Caco-2 (cell line): ENCODE results near the gene IGF1. TPM values are rescaled to one million over a fixed set of nuclear protein-coding genes. Genes with fewer than 3 reads are reported as not detected.

Source experiments
- BruUV-seq: library from RNA; stranded (reverse); fragments of 400-500 nt; replicated peaks from 2 replicates; lab custom pipeline; 2021; lab: Mats Ljungman, UMichigan
- CTCF ChIA-PET: fragments of 300-600 bp; sonication (Branson Sonifier 250); formaldehyde crosslinking; loops from one replicate; lab custom pipeline; 2022; ENCODE audit warnings: antibody characterized with exemption; lab: Charles Lee
- POLR2A ChIA-PET: fragments of 300-600 bp; sonication (Branson Sonifier 250); formaldehyde crosslinking; loops from one replicate; lab custom pipeline; 2022; ENCODE audit warnings: antibody characterized with exemption; lab: Charles Lee
- DNase-seq, 2 experiments: peaks; one replicate each; pipeline versions ENCODE4 v3.0.0 to v3.0.0-alpha.2; 2020 to 2022
- H3K27me3 ChIP-seq: replicated peaks from 2 replicates; pipeline ENCODE4 v1.6.0; 2011; ENCODE audit warnings: low read length; ENCODE audit not compliant: control insufficient read depth, insufficient read depth
- H3K36me3 ChIP-seq: 2 replicates; pipeline ENCODE4 v1.5.1; 2011; ENCODE audit warnings: low read length; ENCODE audit not compliant: control insufficient read depth, insufficient read depth
- H3K4me1 ChIP-seq: fragments of 250-450 bp; sonication (Bioruptor Pico); 2 replicates; pipeline ENCODE4 v1.5.1; 2020; ENCODE audit warnings: mild to moderate bottlenecking
- H3K4me3 ChIP-seq: 2 replicates; pipeline ENCODE4 v1.5.1; 2011; ENCODE audit warnings: low read depth, mild to moderate bottlenecking, control low read depth, low read length
- H3K9me3 ChIP-seq: fragments of 250-450 bp; sonication (Bioruptor Pico); 2 replicates; pipeline ENCODE4 v1.5.1; 2020; ENCODE audit warnings: mild to moderate bottlenecking, moderate library complexity
- H3K27ac Mint-ChIP-seq: one replicate; pipeline ENCODE4 v1.8.0; 2022; ENCODE audit warnings: mixed read lengths; ENCODE audit not compliant: unreplicated experiment
- H3K27me3 Mint-ChIP-seq: one replicate; pipeline ENCODE4 v1.8.0; 2022; ENCODE audit warnings: mixed read lengths; ENCODE audit not compliant: insufficient read depth, unreplicated experiment
- H3K36me3 Mint-ChIP-seq: one replicate; pipeline ENCODE4 v1.8.0; 2022; ENCODE audit warnings: mild to moderate bottlenecking, mixed read lengths; ENCODE audit not compliant: insufficient read depth, unreplicated experiment
- H3K4me1 Mint-ChIP-seq: one replicate; pipeline ENCODE4 v1.8.0; 2022; ENCODE audit warnings: low read depth, mixed read lengths; ENCODE audit not compliant: unreplicated experiment
- H3K4me3 Mint-ChIP-seq: one replicate; pipeline ENCODE4 v1.8.0; 2022; ENCODE audit warnings: mild to moderate bottlenecking, moderate library complexity, mixed read lengths; ENCODE audit not compliant: unreplicated experiment
- H3K9me3 Mint-ChIP-seq: one replicate; pipeline ENCODE4 v1.8.0; 2022; ENCODE audit warnings: mixed read lengths; ENCODE audit not compliant: unreplicated experiment
- CTCF ChIP-seq, 2 experiments: fragments of 200-600 bp in 1 of 2; IDR thresholded peaks; 1 replicate in 1 of 2; 2 replicates in 1 of 2; pipeline versions ENCODE4 v1.5.1 to v1.8.0; 2011 to 2022; ENCODE audit warnings: antibody characterized with exemption in 1 of 2, control low read depth in 1 of 2, inconsistent platforms in 1 of 2, low read depth in 1 of 2, low read length in 1 of 2, mild to moderate bottlenecking in 1 of 2, moderate library complexity in 1 of 2; ENCODE audit not compliant: insufficient read depth in 1 of 2, severe bottlenecking in 1 of 2, unreplicated experiment in 1 of 2
- intact Hi-C: fragments of 100-400 bp; cut with micrococcal nuclease; formaldehyde crosslinking; loops from one replicate; pipeline ENCODE4 v1.10.0; 2022; ENCODE audit not compliant: unreplicated experiment
- total RNA-seq: library from RNA; stranded (reverse); gene quantifications from 2 replicates; pipeline ENCODE4 v1.2.3, GENCODE V29; 2022

IGF1 gene
- total RNA-seq, 1 experiment from 2014 or later, result 2.3 TPM

GRCh38 chr12:102472496-102472895 lies 7.9 kb downstream of the IGF1 start:
- DNase-seq, result no peak
- no TSS peak for BruUV-seq
- no peaks in the 10 kb centered on the region for H3K27me3 Mint-ChIP-seq
- no peak overlapping the region for H3K4me3 Mint-ChIP-seq
- H3K27ac Mint-ChIP-seq, result no peak overlapping the region
- no peaks in the 10 kb centered on the region for H3K9me3 Mint-ChIP-seq
- ChIA-PET CTCF (no interaction called here), POLR2A (no interaction called here)
- Histone ChIP-seq H3K27me3 (no peaks in the 10 kb centered on the region), H3K9me3 (no peaks in the 10 kb centered on the region), H3K4me3 (no peak overlapping the region), H3K36me3 (no peaks in the 10 kb centered on the region), H3K4me1 (peaks cover 15% of the 10 kb centered on the region; the same call in 1 of the 2 replicates)
- intact Hi-C loops, result no loop called here
- H3K4me1 Mint-ChIP-seq, result peaks cover 6% of the 10 kb centered on the region
- no peaks in the 10 kb centered on the region for H3K36me3 Mint-ChIP-seq
- no peak for TF ChIP-seq CTCF (IDR thresholded peaks at IDR 0.05; ENCODE audit: insufficient read depth in 1 of 2, low read depth in 1 of 2, low read length in 1 of 2, severe bottlenecking in 1 of 2, unreplicated experiment in 1 of 2)

GRCh38 chr12:102471556-102471955 lies 8.8 kb downstream of the IGF1 start:
- Mint-ChIP-seq H3K27ac (no peak overlapping the region), H3K27me3 (no peaks in the 10 kb centered on the region), H3K4me1 (peaks cover 6% of the 10 kb centered on the region), H3K9me3 (no peaks in the 10 kb centered on the region), H3K4me3 (no peak overlapping the region), H3K36me3 (no peaks in the 10 kb centered on the region)
- no peak for TF ChIP-seq CTCF (IDR thresholded peaks at IDR 0.05; ENCODE audit: insufficient read depth in 1 of 2, low read depth in 1 of 2, low read length in 1 of 2, severe bottlenecking in 1 of 2, unreplicated experiment in 1 of 2)
- no peak for DNase-seq
- intact Hi-C loops, result no loop called here
- H3K27me3 ChIP-seq, result no peaks in the 10 kb centered on the region
- CTCF ChIA-PET, result interaction anchor here (1.0 kb wide), 1 partner anchor 33 kb away, joined by 3 read pairs; no protein-coding TSS in a partner anchor
- H3K4me1 ChIP-seq, result peaks cover 15% of the 10 kb centered on the region; the same call in 1 of the 2 replicates
- H3K9me3 ChIP-seq, result no peaks in the 10 kb centered on the region
- no TSS peak for BruUV-seq
- H3K36me3 ChIP-seq, result no peaks in the 10 kb centered on the region
- no peak overlapping the region for H3K4me3 ChIP-seq
- POLR2A ChIA-PET, result no interaction called here

- Mint-ChIP-seq H3K27me3 (no peaks in the 10 kb centered on the region), H3K9me3 (no peaks in the 10 kb centered on the region), H3K4me1 (peaks cover 6% of the 10 kb centered on the region), H3K27ac (no peak overlapping the region), H3K4me3 (no peak overlapping the region), H3K36me3 (no peaks in the 10 kb centered on the region)
- CTCF ChIA-PET, result interaction anchor here (1.0 kb wide), 1 partner anchor 33 kb away, joined by 3 read pairs; no protein-coding TSS in a partner anchor
- POLR2A ChIA-PET, result interaction anchor here (0.6 kb wide), 1 partner anchor 531 kb away, joined by 3 read pairs; no protein-coding TSS in a partner anchor
- Histone ChIP-seq H3K4me3 (no peak overlapping the region), H3K9me3 (no peaks in the 10 kb centered on the region), H3K36me3 (no peaks in the 10 kb centered on the region), H3K27me3 (no peaks in the 10 kb centered on the region), H3K4me1 (peaks cover 15% of the 10 kb centered on the region; the same call in 1 of the 2 replicates)
- DNase-seq, result no peak
- TF ChIP-seq CTCF (IDR thresholded peaks at IDR 0.05; ENCODE audit: insufficient read depth in 1 of 2, low read depth in 1 of 2, low read length in 1 of 2, severe bottlenecking in 1 of 2, unreplicated experiment in 1 of 2), result no peak
- BruUV-seq, result no TSS peak
- intact Hi-C loops, result no loop called here
Observed at GRCh38 chr12:102470945-102471344, 9.4 kb downstream of the IGF1 start.
